Effector memory CD4-positive, alpha-beta T cell (primary cell): ENCODE results near the gene MGARP.
"Not testable (repeated sequence)": the region's sequence is repeated elsewhere in the genome, so short reads cannot be mapped to it uniquely, and the experiment has no call there.

Experiments used
- DNase-seq, 3 donors: peaks; one replicate each; pipeline ENCODE4 v3.0.0-alpha.2; 2020
- H3K27ac ChIP-seq: 2 replicates; pipeline ENCODE4 v1.7.0; 2013; ENCODE audit warnings: mild to moderate bottlenecking, low read length, moderate library complexity; ENCODE audit not compliant: insufficient read depth, poor library complexity, severe bottlenecking
- H3K27me3 ChIP-seq: replicated peaks from 2 replicates; pipeline ENCODE4 v1.7.0; 2013; ENCODE audit warnings: mild to moderate bottlenecking, low read length; ENCODE audit not compliant: insufficient read depth, control insufficient read depth, poor library complexity, severe bottlenecking
- H3K36me3 ChIP-seq: 2 replicates; pipeline ENCODE4 v1.7.0; 2013; ENCODE audit warnings: mild to moderate bottlenecking, low read length, moderate library complexity; ENCODE audit not compliant: control insufficient read depth, insufficient read depth
- H3K4me1 ChIP-seq: 2 replicates; pipeline ENCODE4 v1.7.0; 2013; ENCODE audit warnings: low read length, mild to moderate bottlenecking; ENCODE audit not compliant: control insufficient read depth, insufficient read depth, poor library complexity, severe bottlenecking
- H3K4me3 ChIP-seq: 2 replicates; pipeline ENCODE4 v1.7.0; 2013; ENCODE audit warnings: low read length, low read depth, mild to moderate bottlenecking; ENCODE audit not compliant: insufficient read depth, poor library complexity, severe bottlenecking
- H3K9me3 ChIP-seq: 2 replicates; pipeline ENCODE4 v1.7.0; 2013; ENCODE audit warnings: mild to moderate bottlenecking, low read length, moderate library complexity; ENCODE audit not compliant: control insufficient read depth

Gene MGARP

DNA sequence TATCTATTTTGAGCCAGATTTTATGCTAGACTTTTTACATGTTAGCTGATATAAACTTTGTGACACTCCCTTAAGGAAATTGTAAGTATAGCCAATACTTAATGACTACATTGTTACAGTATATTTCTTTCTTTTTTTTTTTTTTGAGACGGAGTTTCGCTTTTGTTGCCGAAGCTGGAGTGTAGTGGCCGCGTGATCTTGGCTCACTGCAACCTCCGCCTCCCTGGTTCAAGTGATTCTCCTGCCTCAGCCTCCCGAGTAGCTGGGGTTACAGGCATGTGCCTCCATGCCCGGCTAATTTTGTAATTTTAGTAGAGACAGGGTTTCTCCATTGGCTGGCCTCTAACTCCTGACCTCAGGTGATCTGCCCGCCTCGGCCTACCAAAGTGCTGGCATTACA, 33.4 kb upstream of the MGARP start:
- peaks cover 17% of the 10 kb centered on the region for H3K4me1 ChIP-seq
- not testable (repeated sequence) for H3K4me3 ChIP-seq, H3K27me3 ChIP-seq, H3K36me3 ChIP-seq, H3K9me3 ChIP-seq, H3K27ac ChIP-seq, DNase-seq

DNA sequence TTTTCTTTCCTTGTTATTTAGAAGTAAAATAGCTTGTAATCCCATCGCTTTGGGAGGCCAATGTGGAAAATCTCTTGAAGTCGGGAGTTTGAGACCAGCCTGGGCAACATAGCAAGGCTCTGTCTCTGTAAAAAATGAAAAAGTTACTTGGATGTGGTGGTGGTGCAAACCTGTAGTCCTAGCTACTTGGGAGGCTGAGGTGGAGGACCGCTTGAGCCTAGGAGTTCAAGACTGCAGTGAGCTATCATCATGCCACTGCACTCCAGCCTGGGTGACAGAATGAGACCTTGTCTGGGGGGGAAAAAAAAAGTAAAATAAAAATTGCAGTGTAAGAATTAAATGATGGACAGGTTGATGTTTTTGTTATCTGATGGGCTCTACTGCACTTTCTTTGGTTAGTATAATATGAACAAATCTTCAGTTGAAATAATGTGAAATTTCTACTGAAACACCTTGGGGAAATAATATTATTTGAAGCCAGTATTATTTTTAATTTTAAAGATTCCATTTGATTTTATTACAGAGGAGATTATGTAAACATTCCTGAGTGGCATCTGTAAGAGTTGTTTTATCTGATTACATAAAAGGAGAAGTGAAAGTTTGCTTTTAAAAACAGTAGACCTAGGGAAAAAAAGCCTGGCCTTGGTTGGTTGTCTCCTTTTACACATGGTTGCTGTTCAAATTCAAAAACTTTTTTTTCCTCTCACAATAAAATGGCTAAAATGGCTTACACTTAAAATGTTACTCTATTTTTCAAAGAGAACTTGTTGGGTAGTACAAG, 32.7 kb upstream of the MGARP start:
- Histone ChIP-seq H3K36me3 (peaks cover 4% of the 10 kb centered on the region), H3K27me3 (no peaks in the 10 kb centered on the region), H3K9me3 (no peaks in the 10 kb centered on the region), H3K27ac (no peak overlapping the region), H3K4me1 (peaks cover 17% of the 10 kb centered on the region), H3K4me3 (no peak overlapping the region)
- no peak for DNase-seq

GRCh38 chr4:139311909-139312308, 31.9 kb upstream of the MGARP start:
- H3K9me3 ChIP-seq, result no peaks in the 10 kb centered on the region
- H3K36me3 ChIP-seq, result peaks cover 4% of the 10 kb centered on the region
- no peak overlapping the region for H3K27ac ChIP-seq
- no peaks in the 10 kb centered on the region for H3K27me3 ChIP-seq
- no peak for DNase-seq
- no peak overlapping the region for H3K4me3 ChIP-seq
- H3K4me1 ChIP-seq, result peaks cover 17% of the 10 kb centered on the region

DNA sequence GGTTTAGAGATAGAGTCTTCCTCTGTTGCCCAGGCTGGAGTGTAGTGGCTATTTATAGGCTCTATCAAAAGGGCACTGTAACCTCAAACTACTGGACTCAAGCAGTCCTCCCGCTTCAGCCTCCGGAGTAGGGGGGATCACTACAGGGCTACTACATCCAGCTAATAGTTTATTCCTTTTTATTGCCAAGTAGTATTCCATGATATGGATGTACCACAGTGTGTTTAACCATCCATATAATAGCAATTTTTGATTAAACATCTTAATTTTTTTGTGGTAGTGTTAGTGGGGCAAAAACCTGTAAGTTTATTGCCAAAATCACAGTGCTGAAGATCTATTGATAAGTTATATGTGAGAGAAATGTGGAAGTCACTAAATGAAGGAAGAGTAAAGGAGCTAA, 24.9 kb upstream of the MGARP start:
- H3K27ac ChIP-seq, result no peak overlapping the region

DNA sequence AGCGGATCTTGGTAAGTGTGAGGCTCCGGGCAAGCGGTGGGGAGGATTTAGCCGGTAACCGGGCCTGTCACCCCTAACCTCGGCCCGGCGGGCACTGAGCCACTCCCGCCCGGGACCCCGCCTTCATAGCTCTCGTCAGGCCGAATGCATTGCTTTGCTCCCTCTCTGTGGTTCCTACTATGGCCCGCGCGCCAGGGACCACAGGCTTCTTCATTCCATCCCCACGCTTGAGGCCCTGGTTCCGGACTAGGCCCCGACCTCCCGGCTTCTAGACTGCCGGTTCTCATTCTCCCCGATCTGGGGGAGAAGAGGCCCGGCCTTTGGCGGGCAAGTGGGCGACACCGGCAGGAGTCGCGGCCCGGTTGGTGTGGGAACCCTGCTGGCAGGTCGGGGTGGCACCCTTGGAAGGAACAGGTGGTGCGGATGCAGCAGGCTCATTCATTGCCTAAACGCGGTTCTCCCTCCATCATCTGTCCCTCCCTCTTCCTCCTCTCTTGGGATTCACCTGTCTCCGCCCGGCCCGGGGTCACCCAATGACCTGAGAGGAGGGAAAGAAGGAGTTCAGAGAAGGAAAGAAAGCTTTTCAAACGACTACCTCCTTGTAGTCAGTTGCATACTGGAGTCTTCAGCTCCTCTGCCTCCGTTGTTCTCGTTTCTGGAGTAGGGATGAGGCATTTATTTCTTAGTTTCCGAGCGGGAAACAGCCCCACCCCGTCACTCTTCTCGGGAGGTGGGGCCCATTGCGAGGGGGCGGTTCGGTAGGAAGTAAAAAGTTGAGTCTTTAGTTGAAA, 22.0 kb upstream of the MGARP start, which contains the start of gene NDUFC1:
Gene NDUFC1 (minus strand): TSS at position 657 of the 791 bp plus-strand sequence. CDS start 6,679 bp downstream, outside the sequence.
- Histone ChIP-seq H3K36me3 (no peaks in the 10 kb centered on the region), H3K27me3 (no peaks in the 10 kb centered on the region), H3K27ac (peak within 1 kb of the TSS; percentile 96), H3K4me1 (peaks cover 6% of the 10 kb centered on the region), H3K4me3 (peak within 1 kb of the TSS; percentile 91), H3K9me3 (no peaks in the 10 kb centered on the region)
- peak; percentile 49 to 65 (median 64) for DNase-seq

More for the DNA sequence above, 24.9 kb upstream of the MGARP start:
- Histone ChIP-seq H3K4me3 (no peak overlapping the region), H3K27me3 (no peaks in the 10 kb centered on the region), H3K9me3 (no peaks in the 10 kb centered on the region), H3K36me3 (peaks cover 4% of the 10 kb centered on the region), H3K4me1 (peaks cover 3% of the 10 kb centered on the region)
- no peak for DNase-seq

DNA sequence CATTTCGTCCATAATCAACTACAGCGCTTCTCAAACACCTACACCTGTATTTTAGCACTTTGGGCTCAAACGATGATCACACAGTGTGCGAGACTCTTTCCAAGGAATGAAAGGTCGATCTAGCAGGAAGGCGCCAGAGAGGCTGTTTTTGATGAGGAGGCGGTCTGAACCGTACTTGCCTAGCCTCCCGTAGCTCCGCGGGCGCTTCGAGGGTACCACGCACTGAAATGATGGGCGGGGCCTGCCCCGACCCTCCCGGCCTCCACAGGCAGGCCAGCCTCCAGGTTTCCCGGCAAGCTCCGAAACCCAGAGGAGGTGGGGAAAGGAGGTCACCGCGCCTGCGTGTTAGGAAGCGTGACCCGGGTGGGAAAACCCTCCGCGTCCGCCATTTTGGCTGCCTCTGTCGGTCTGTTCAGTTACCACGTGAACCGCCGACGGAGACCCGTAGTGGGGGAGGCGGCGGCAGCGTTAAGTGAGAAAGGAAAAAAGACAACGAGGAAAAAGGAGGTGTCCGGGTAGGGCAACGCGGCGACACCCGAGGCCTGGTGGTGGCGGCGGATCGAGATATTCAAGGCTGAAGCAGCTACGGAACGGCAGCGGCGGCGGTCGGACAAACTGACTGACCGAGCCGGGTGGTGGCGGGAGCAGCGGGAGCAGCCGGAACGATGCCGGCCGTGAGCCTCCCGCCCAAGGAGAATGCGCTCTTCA, 21.2 kb upstream of the MGARP start, which contains the start of gene NAA15:
Gene NAA15 (plus strand): TSS at position 393 of the 708 bp plus-strand sequence. CDS start 273 bp downstream, at position 666.
- H3K9me3 ChIP-seq, result no peaks in the 10 kb centered on the region
- no peaks in the 10 kb centered on the region for H3K36me3 ChIP-seq
- H3K27me3 ChIP-seq, result no peaks in the 10 kb centered on the region
- peak within 1 kb of the TSS; percentile 91 for H3K4me3 ChIP-seq
- peak; percentile 96 to 97 (median 97) for DNase-seq
- H3K4me1 ChIP-seq, result peaks cover 6% of the 10 kb centered on the region
- H3K27ac ChIP-seq, result peak within 1 kb of the TSS; percentile 96

DNA sequence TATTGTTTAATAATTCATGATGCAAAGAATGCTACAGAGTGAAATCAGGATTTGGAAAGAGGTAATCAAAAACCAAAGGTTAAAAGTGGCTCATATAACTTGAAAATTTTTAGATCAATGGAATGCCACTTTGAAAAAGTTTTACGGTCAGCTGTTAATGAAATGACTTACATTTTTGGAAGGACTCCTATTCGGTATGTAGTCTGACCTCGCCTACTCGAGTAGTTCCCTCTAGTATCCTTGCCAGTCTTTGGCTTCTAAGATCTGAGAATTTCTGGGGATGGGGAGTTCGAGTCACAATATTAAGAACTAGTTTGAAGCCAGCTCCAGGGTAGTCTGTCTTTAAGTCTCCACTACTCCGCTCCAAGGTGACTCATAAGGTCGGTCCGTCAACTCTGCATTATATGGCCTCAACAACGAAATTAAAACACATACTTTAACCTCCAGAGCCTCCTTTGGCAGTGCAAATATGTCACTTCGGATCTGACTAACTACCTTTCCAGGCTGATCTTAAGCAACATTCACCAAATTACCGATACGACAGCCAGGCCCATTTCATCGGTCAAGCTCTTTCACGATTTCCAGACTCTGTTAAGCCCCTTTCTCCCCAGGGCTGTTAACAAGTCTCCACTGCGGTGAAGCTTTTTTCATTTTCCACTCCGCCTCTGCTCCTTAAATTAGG, 20.5 kb upstream of the MGARP start:
- DNase-seq, result no peak
- peak overlapping the region; percentile 91 for H3K4me3 ChIP-seq
- no peaks in the 10 kb centered on the region for H3K9me3 ChIP-seq
- peaks cover 12% of the 10 kb centered on the region for H3K4me1 ChIP-seq
- H3K27me3 ChIP-seq, result no peaks in the 10 kb centered on the region
- H3K36me3 ChIP-seq, result no peaks in the 10 kb centered on the region
- H3K27ac ChIP-seq, result peak overlapping the region; percentile 96

DNA sequence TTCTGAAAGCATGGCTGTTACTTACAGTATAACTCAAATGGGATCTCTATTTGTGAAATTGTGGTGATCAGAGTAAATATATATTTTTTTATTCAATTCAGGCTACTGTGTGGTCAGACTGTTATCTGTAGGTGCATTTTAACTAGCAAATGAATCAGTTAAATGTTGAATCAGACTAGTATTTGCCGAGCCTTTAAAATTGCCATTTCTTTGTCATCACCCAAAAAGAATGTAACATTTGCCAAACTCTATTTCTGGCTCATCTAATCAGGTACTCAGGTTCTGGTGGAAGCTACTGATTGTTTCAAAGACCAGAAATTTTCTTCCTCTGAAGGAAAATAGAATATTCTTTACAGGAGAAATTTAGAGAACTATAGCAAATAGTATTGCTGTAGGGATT, 19.5 kb upstream of the MGARP start:
- H3K36me3 ChIP-seq, result no peaks in the 10 kb centered on the region
- no peak for DNase-seq
- no peaks in the 10 kb centered on the region for H3K9me3 ChIP-seq
- no peak overlapping the region for H3K4me3 ChIP-seq
- peaks cover 12% of the 10 kb centered on the region for H3K4me1 ChIP-seq
- H3K27me3 ChIP-seq, result no peaks in the 10 kb centered on the region
- H3K27ac ChIP-seq, result no peak overlapping the region

GRCh38 chr4:139297001-139297410, 17.0 kb upstream of the MGARP start:
- Histone ChIP-seq H3K4me3 (no peak overlapping the region), H3K4me1 (peaks cover 17% of the 10 kb centered on the region), H3K9me3 (no peaks in the 10 kb centered on the region), H3K27ac (no peak overlapping the region), H3K36me3 (peaks cover 5% of the 10 kb centered on the region), H3K27me3 (no peaks in the 10 kb centered on the region)
- no peak for DNase-seq
